H9 (cell line): Measurements from ENCODE around the gene ZDHHC17. TPM values are rescaled to one million over a fixed set of nuclear protein-coding genes. Genes with fewer than 3 reads are reported as not detected.

ENCODE experiments used
- DNase-seq: peaks from one replicate; pipeline ENCODE4 v3.0.0-alpha.2; 2017
- H2AFZ ChIP-seq: one replicate; pipeline ENCODE4 v1.6.1; 2013; ENCODE audit warnings: mild to moderate bottlenecking, low read length, control low read depth, moderate library complexity
- H2AK5ac ChIP-seq: 2 replicates; pipeline ENCODE4 v1.6.1; 2013; ENCODE audit warnings: low read length, control low read depth, mixed read lengths; ENCODE audit not compliant: insufficient read length
- H2BK120ac ChIP-seq: one replicate; pipeline ENCODE4 v1.6.1; 2013; ENCODE audit warnings: low read depth, mild to moderate bottlenecking, low read length, control low read depth, inconsistent platforms; ENCODE audit not compliant: poor library complexity, severe bottlenecking
- H2BK12ac ChIP-seq: 2 replicates; pipeline ENCODE4 v1.6.1; 2013; ENCODE audit warnings: low read length, control low read depth, mixed read lengths, low read depth; ENCODE audit not compliant: insufficient read length
- H2BK15ac ChIP-seq: 2 replicates; pipeline ENCODE4 v1.6.1; 2013; ENCODE audit warnings: low read depth, low read length, control low read depth
- H2BK20ac ChIP-seq: one replicate; pipeline ENCODE4 v1.6.1; 2013; ENCODE audit warnings: low read depth, mild to moderate bottlenecking, low read length, control low read depth, inconsistent platforms; ENCODE audit not compliant: poor library complexity, severe bottlenecking
- H2BK5ac ChIP-seq: 2 replicates; pipeline ENCODE4 v1.6.1; 2013; ENCODE audit warnings: low read length, control low read depth, mixed read lengths; ENCODE audit not compliant: insufficient read length
- H3K14ac ChIP-seq: 2 replicates; pipeline ENCODE4 v1.6.1; 2013; ENCODE audit warnings: low read length, control low read depth; ENCODE audit not compliant: insufficient read depth
- H3K18ac ChIP-seq: 2 replicates; pipeline ENCODE4 v1.6.1; 2013; ENCODE audit warnings: low read depth, mild to moderate bottlenecking, mixed read lengths, low read length, control low read depth; ENCODE audit not compliant: insufficient read length
- H3K23ac ChIP-seq: 2 replicates; pipeline ENCODE4 v1.6.1; 2013; ENCODE audit warnings: low read length, control low read depth, mixed read lengths, low read depth; ENCODE audit not compliant: insufficient read length
- H3K23me2 ChIP-seq: 2 replicates; pipeline ENCODE4 v1.6.1; 2013; ENCODE audit warnings: low read depth, mild to moderate bottlenecking, mixed read lengths, low read length, control low read depth; ENCODE audit not compliant: insufficient read length, poor library complexity, severe bottlenecking
- H3K27ac ChIP-seq: 2 replicates; pipeline ENCODE4 v1.5.1; 2013; ENCODE audit warnings: low read length, control low read depth, mixed read lengths, low read depth; ENCODE audit not compliant: insufficient read length
- H3K27me3 ChIP-seq: 2 replicates; pipeline ENCODE4 v1.6.1; 2013; ENCODE audit warnings: low read length, control low read depth, inconsistent platforms; ENCODE audit not compliant: insufficient read depth
- H3K4ac ChIP-seq: 2 replicates; pipeline ENCODE4 v1.6.1; 2013; ENCODE audit warnings: low read depth, mild to moderate bottlenecking, control low read depth, inconsistent platforms, low read length, moderate library complexity
- H3K4me1 ChIP-seq: 2 replicates; pipeline ENCODE4 v1.6.1; 2013; ENCODE audit warnings: low read length, control low read depth, inconsistent platforms; ENCODE audit not compliant: insufficient read depth
- H3K4me2 ChIP-seq: 2 replicates; pipeline ENCODE4 v1.6.1; 2013; ENCODE audit warnings: low read length, control low read depth, mixed read lengths; ENCODE audit not compliant: insufficient read length, insufficient read depth
- H3K56ac ChIP-seq: 2 replicates; pipeline ENCODE4 v1.6.1; 2013; ENCODE audit warnings: low read depth, mild to moderate bottlenecking, mixed read lengths, low read length, control low read depth; ENCODE audit not compliant: insufficient read length
- H3K79me1 ChIP-seq: 2 replicates; pipeline ENCODE4 v1.6.1; 2013; ENCODE audit warnings: low read depth, mild to moderate bottlenecking, moderate library complexity, low read length, control low read depth, inconsistent platforms; ENCODE audit not compliant: insufficient read depth, poor library complexity, severe bottlenecking
- H3K79me2 ChIP-seq: 2 replicates; pipeline ENCODE4 v1.6.1; 2013; ENCODE audit warnings: low read length, control low read depth, inconsistent platforms; ENCODE audit not compliant: insufficient read depth
- H3K9ac ChIP-seq: 2 replicates; pipeline ENCODE4 v1.6.1; 2013; ENCODE audit warnings: low read length, control low read depth, mixed read lengths; ENCODE audit not compliant: insufficient read length; ENCODE audit errors: extremely low read depth
- H3K9me3 ChIP-seq: one replicate; pipeline ENCODE4 v1.6.1; 2013; ENCODE audit warnings: low read depth, low read length, inconsistent platforms; ENCODE audit not compliant: control insufficient read depth
- H3T11ph ChIP-seq: one replicate; pipeline ENCODE4 v1.6.1; 2013; ENCODE audit warnings: mild to moderate bottlenecking, low read length, control low read depth, inconsistent platforms
- H4K20me1 ChIP-seq: one replicate; pipeline ENCODE4 v1.6.1; 2013; ENCODE audit not compliant: control insufficient read depth, insufficient read length, insufficient read depth
- H4K5ac ChIP-seq: 2 replicates; pipeline ENCODE4 v1.6.1; 2013; ENCODE audit warnings: low read depth, mild to moderate bottlenecking, mixed read lengths, low read length, control low read depth; ENCODE audit not compliant: insufficient read length
- H4K8ac ChIP-seq: replicated peaks from 2 replicates; pipeline ENCODE4 v1.6.1; 2013; ENCODE audit warnings: low read length, control low read depth, mixed read lengths, low read depth; ENCODE audit not compliant: insufficient read length
- H4K91ac ChIP-seq: 2 replicates; pipeline ENCODE4 v1.6.1; 2013; ENCODE audit warnings: low read depth, mild to moderate bottlenecking, moderate library complexity, mixed read lengths, low read length, control low read depth; ENCODE audit not compliant: insufficient read length
- H3K27ac Mint-ChIP-seq, 3 experiments: 2 replicates in 2 of 3; 3 replicates in 1 of 3; pipeline ENCODE4 v1.8.0; 2020 to 2021; ENCODE audit warnings: mixed read lengths in 3 of 3, mild to moderate bottlenecking in 1 of 3, moderate library complexity in 1 of 3
- H3K27me3 Mint-ChIP-seq: 2 replicates; pipeline ENCODE4 v1.8.0; 2021; ENCODE audit warnings: low read depth, mild to moderate bottlenecking, moderate library complexity, mixed read lengths
- H3K36me3 Mint-ChIP-seq, 3 experiments: 2 replicates in 2 of 3; 3 replicates in 1 of 3; pipeline ENCODE4 v1.8.0; 2020 to 2021; ENCODE audit warnings: low read depth in 3 of 3, mixed read lengths in 3 of 3; ENCODE audit not compliant: insufficient read depth in 1 of 3
- H3K4me1 Mint-ChIP-seq, 2 experiments: 2 replicates each; pipeline ENCODE4 v1.8.0; 2020; ENCODE audit warnings: mixed read lengths in 2 of 2
- H3K4me3 Mint-ChIP-seq, 2 experiments: 2 replicates in 1 of 2; 3 replicates in 1 of 2; pipeline ENCODE4 v1.8.0; 2020 to 2021; ENCODE audit warnings: mild to moderate bottlenecking in 2 of 2, mixed read lengths in 2 of 2, moderate library complexity in 1 of 2
- H3K9me3 Mint-ChIP-seq, 2 experiments: 2 replicates in 1 of 2; 3 replicates in 1 of 2; pipeline ENCODE4 v1.8.0; 2020; ENCODE audit warnings: mild to moderate bottlenecking in 2 of 2, mixed read lengths in 2 of 2, moderate library complexity in 1 of 2
- CTCF ChIP-seq: fragments of 200-600 bp; sonication (generic); conservative IDR thresholded peaks from 3 replicates; pipeline ENCODE4 v1.8.0; 2021; ENCODE audit warnings: antibody characterized with exemption, mild to moderate bottlenecking
- WGBS: extraction: QIAGEN DNeasy Blood & Tissue Kit; methylation state at CpG from one replicate; pipeline ENCODE4 v1.1.7; 2013; ENCODE audit warnings: missing lambda C conversion rate, low lambda C conversion rate, mixed read lengths; ENCODE audit not compliant: insufficient read length; ENCODE audit errors: extremely low coverage; 5-methylcytosine and 5-hydroxymethylcytosine counted together
- total RNA-seq: library from RNA; stranded (reverse); gene quantifications from 2 replicates; pipeline ENCODE4 v1.2.1, GENCODE V29; 2021

The ZDHHC17 gene
- total RNA-seq, 1 experiment from 2014 or later, result 32.6 TPM

GRCh38 chr12:76899522-76899921 is 135.6 kb downstream of the ZDHHC17 start:
- no peaks in the 10 kb centered on the region for H3K27me3 ChIP-seq
- no peak overlapping the region for H2AFZ ChIP-seq
- H3K23ac ChIP-seq, result no peak overlapping the region
- no peaks in the 10 kb centered on the region for H3K4me1 ChIP-seq
- H3K23me2 ChIP-seq, result no peaks in the 10 kb centered on the region
- no peak overlapping the region for H2BK120ac ChIP-seq
- no peaks in the 10 kb centered on the region for H3K9me3 ChIP-seq
- H3K27ac ChIP-seq, result no peak overlapping the region
- no peak overlapping the region for H3K18ac ChIP-seq
- no peak overlapping the region for H2AK5ac ChIP-seq
- no CpG with 5 or more reads among the region's 2 CpGs for WGBS
- H2BK12ac ChIP-seq, result no peak overlapping the region
- H3K4me3 Mint-ChIP-seq, result no peak overlapping the region
- H3K79me2 ChIP-seq, result no peaks in the 10 kb centered on the region
- no peak overlapping the region for H4K8ac ChIP-seq
- H2BK20ac ChIP-seq, result no peak overlapping the region
- H3K14ac ChIP-seq, result no peak overlapping the region
- H3T11ph ChIP-seq, result no peak overlapping the region
- peaks cover 5 to 7% of the 10 kb centered on the region in 2 experiments; a peak in 4 of 5 replicates for H3K9me3 Mint-ChIP-seq
- no peak overlapping the region for H2BK15ac ChIP-seq
- no peak overlapping the region for H3K9ac ChIP-seq
- no peak overlapping the region for H3K27ac Mint-ChIP-seq
- H2BK5ac ChIP-seq, result no peak overlapping the region
- no peak overlapping the region for H4K91ac ChIP-seq
- DNase-seq, result no peak
- no peaks in the 10 kb centered on the region for H3K27me3 Mint-ChIP-seq
- peaks cover 0 to 8% of the 10 kb centered on the region in 2 experiments; a peak in 1 of 4 replicates for H3K4me1 Mint-ChIP-seq
- no peaks in the 10 kb centered on the region for H3K79me1 ChIP-seq
- H3K4ac ChIP-seq, result no peak overlapping the region
- no peaks in the 10 kb centered on the region for H4K20me1 ChIP-seq
- H3K36me3 Mint-ChIP-seq, result peaks cover 3 to 9% (median 4%) of the 10 kb centered on the region in 3 experiments; a peak in 5 of 7 replicates
- H4K5ac ChIP-seq, result no peak overlapping the region
- H3K56ac ChIP-seq, result no peak overlapping the region
- no peak overlapping the region for H3K4me2 ChIP-seq
- TF ChIP-seq CTCF, result no peak
